Activated CD4-positive, alpha-beta T cell treated with anti-CD3 and anti-CD28 coated beads for 36 hours (primary cell): Measurements from ENCODE around the gene SMIM41. TPM values are rescaled to one million over a fixed set of nuclear protein-coding genes. Genes with fewer than 3 reads are reported as not detected.

Source experiments
- ATAC-seq: fragments of 200-7000 bp; cut with Tn5 transposase; one replicate; pipeline ENCODE4 v1.10.0; 2021; ENCODE audit warnings: mild to moderate bottlenecking, moderate library complexity
- CTCF ChIA-PET: fragments of 350-600 bp; sonication (Branson Sonifier 250); formaldehyde crosslinking; loops from one replicate; lab custom pipeline; 2021; ENCODE audit warnings: antibody characterized with exemption; lab: Charles Lee
- POLR2A ChIA-PET: fragments of 350-600 bp; sonication (Branson Sonifier 250); formaldehyde crosslinking; loops from one replicate; lab custom pipeline; 2021; ENCODE audit warnings: antibody characterized with exemption, inconsistent platforms; lab: Charles Lee
- DNase-seq: peaks from one replicate; pipeline ENCODE4 v3.0.0-alpha.2; 2020
- H3K27ac Mint-ChIP-seq: one replicate; pipeline ENCODE4 v1.8.0; 2021; ENCODE audit warnings: mixed read lengths
- H3K27me3 Mint-ChIP-seq: one replicate; pipeline ENCODE4 v1.8.0; 2021; ENCODE audit warnings: mixed read lengths
- H3K36me3 Mint-ChIP-seq: one replicate; pipeline ENCODE4 v1.8.0; 2021; ENCODE audit warnings: low read depth, mixed read lengths
- H3K4me1 Mint-ChIP-seq: one replicate; pipeline ENCODE4 v1.8.0; 2021; ENCODE audit warnings: mixed read lengths
- H3K4me3 Mint-ChIP-seq: one replicate; pipeline ENCODE4 v1.8.0; 2021; ENCODE audit warnings: mild to moderate bottlenecking, moderate library complexity, mixed read lengths
- H3K9me3 Mint-ChIP-seq: one replicate; pipeline ENCODE4 v1.8.0; 2021; ENCODE audit warnings: low read depth, mixed read lengths
- intact Hi-C, 2 experiments: fragments of 100-400 bp; cut with DNase I in 1 of 2; cut with micrococcal nuclease in 1 of 2; formaldehyde crosslinking; loops; one replicate each; pipeline versions ENCODE4 v1.14.2 to v1.15.1; 2022 to 2024; cut with DNase I, micrococcal nuclease
- total RNA-seq, 2 experiments: library from RNA; stranded (reverse); gene quantifications; one replicate each; pipeline ENCODE4 v1.2.3, GENCODE V29; 2021

The SMIM41 gene
- total RNA-seq, 2 experiments from 2014 or later = not detected

GRCh38 chr12:52041035-52041434 lies 38.5 kb upstream of the SMIM41 start:
- Mint-ChIP-seq H3K27ac (no peak overlapping the region), H3K9me3 (no peaks in the 10 kb centered on the region), H3K4me3 (peak overlapping the region; percentile 5), H3K27me3 (no peaks in the 10 kb centered on the region), H3K4me1 (peaks cover 51% of the 10 kb centered on the region), H3K36me3 (peaks cover 6% of the 10 kb centered on the region)
- ChIA-PET CTCF (interaction anchor here (1.0 to 1.2 kb wide), 3 partner anchors 18 to 37 kb away, joined by 3 read pairs; no protein-coding TSS in a partner anchor), POLR2A (interaction anchor here (1.1 to 2.0 kb wide), 2 partner anchors 10 kb away, joined by 3 to 9 read pairs; partner anchors contain the start of gene NR4A1)
- DNase-seq = no peak
- ATAC-seq = no peak
- intact Hi-C loops = no loop called here

GRCh38 chr12:52041695-52042123 lies 37.8 kb upstream of the SMIM41 start:
- peaks cover 45% of the 10 kb centered on the region for H3K4me1 Mint-ChIP-seq
- peak overlapping the region; percentile 58 for H3K27ac Mint-ChIP-seq
- intact Hi-C loops = no loop called here
- DNase-seq (peak; percentile 62), ATAC-seq (peak; percentile 55)
- ChIA-PET CTCF (interaction anchor here (1.0 to 1.2 kb wide), 3 partner anchors 19 to 38 kb away, joined by 3 read pairs; no protein-coding TSS in a partner anchor), POLR2A (interaction anchor here (1.1 to 2.0 kb wide), 2 partner anchors 9 to 10 kb away, joined by 3 to 9 read pairs; partner anchors contain the start of gene NR4A1)
- H3K9me3 Mint-ChIP-seq = no peaks in the 10 kb centered on the region
- peaks cover 9% of the 10 kb centered on the region for H3K36me3 Mint-ChIP-seq
- H3K4me3 Mint-ChIP-seq = peak overlapping the region; percentile 21
- no peaks in the 10 kb centered on the region for H3K27me3 Mint-ChIP-seq

- H3K36me3 Mint-ChIP-seq = peaks cover 9% of the 10 kb centered on the region
- intact Hi-C loops = no loop called here
- CTCF ChIA-PET = interaction anchor here (3.0 kb wide), 1 partner anchor 17 kb away, joined by 20 read pairs; no protein-coding TSS in a partner anchor
- H3K27me3 Mint-ChIP-seq = no peaks in the 10 kb centered on the region
- DNase-seq = no peak
- ATAC-seq = no peak
- POLR2A ChIA-PET = interaction anchor here (2.0 kb wide), 1 partner anchor 8 kb away, joined by 9 read pairs; the partner anchor contains the start of gene NR4A1
- H3K27ac Mint-ChIP-seq = no peak overlapping the region
- H3K4me3 Mint-ChIP-seq = no peak overlapping the region
- no peaks in the 10 kb centered on the region for H3K9me3 Mint-ChIP-seq
- H3K4me1 Mint-ChIP-seq = peaks cover 43% of the 10 kb centered on the region
Measured at GRCh38 chr12:52042706-52043385, 36.7 kb upstream of the SMIM41 start.

- H3K27me3 Mint-ChIP-seq = no peaks in the 10 kb centered on the region
- ChIA-PET CTCF (interaction anchor here (3.0 kb wide), 1 partner anchor 18 kb away, joined by 20 read pairs; no protein-coding TSS in a partner anchor), POLR2A (interaction anchor here (1.0 kb wide), 1 partner anchor 19 kb away, joined by 4 read pairs; no protein-coding TSS in a partner anchor)
- H3K4me1 Mint-ChIP-seq = peaks cover 38% of the 10 kb centered on the region
- no peak overlapping the region for H3K27ac Mint-ChIP-seq
- no peak for DNase-seq
- no peak overlapping the region for H3K4me3 Mint-ChIP-seq
- H3K9me3 Mint-ChIP-seq = no peaks in the 10 kb centered on the region
- peaks cover 9% of the 10 kb centered on the region for H3K36me3 Mint-ChIP-seq
- no peak for ATAC-seq
- intact Hi-C loops = no loop called here
Measured at GRCh38 chr12:52043386-52044212, 35.9 kb upstream of the SMIM41 start.

GRCh38 chr12:52044292-52044983 lies 35.1 kb upstream of the SMIM41 start:
- ATAC-seq (no peak), DNase-seq (no peak)
- CTCF ChIA-PET = interaction anchor here (3.0 kb wide), 1 partner anchor 19 kb away, joined by 20 read pairs; no protein-coding TSS in a partner anchor
- peaks cover 10% of the 10 kb centered on the region for H3K36me3 Mint-ChIP-seq
- no peak overlapping the region for H3K4me3 Mint-ChIP-seq
- no peaks in the 10 kb centered on the region for H3K27me3 Mint-ChIP-seq
- no peak overlapping the region for H3K27ac Mint-ChIP-seq
- H3K4me1 Mint-ChIP-seq = peaks cover 33% of the 10 kb centered on the region
- H3K9me3 Mint-ChIP-seq = no peaks in the 10 kb centered on the region
- POLR2A ChIA-PET = interaction anchor here (1.0 kb wide), 1 partner anchor 19 kb away, joined by 4 read pairs; no protein-coding TSS in a partner anchor
- intact Hi-C loops = no loop called here

- ChIA-PET POLR2A (no interaction called here), CTCF (no interaction called here)
- DNase-seq (no peak), ATAC-seq (no peak)
- intact Hi-C loops = no loop called here
- no peak overlapping the region for H3K27ac Mint-ChIP-seq
- peaks cover 31% of the 10 kb centered on the region for H3K4me1 Mint-ChIP-seq
- H3K9me3 Mint-ChIP-seq = no peaks in the 10 kb centered on the region
- H3K36me3 Mint-ChIP-seq = peaks cover 10% of the 10 kb centered on the region
- H3K27me3 Mint-ChIP-seq = no peaks in the 10 kb centered on the region
- H3K4me3 Mint-ChIP-seq = no peak overlapping the region
Measured at GRCh38 chr12:52045794-52046199, 33.7 kb upstream of the SMIM41 start.

- POLR2A ChIA-PET = no interaction called here
- intact Hi-C loops = no loop called here
- no peak for ATAC-seq
Measured at GRCh38 chr12:52046859-52047258, 32.6 kb upstream of the SMIM41 start.

GRCh38 chr12:52049286-52049685 lies 30.2 kb upstream of the SMIM41 start:
- CTCF ChIA-PET = interaction anchor here (3.1 to 3.2 kb wide), 2 partner anchors 17 to 23 kb away, joined by 11 to 24 read pairs; no protein-coding TSS in a partner anchor
- Mint-ChIP-seq H3K27ac (peak overlapping the region; percentile 91), H3K4me1 (peaks cover 35% of the 10 kb centered on the region), H3K27me3 (no peaks in the 10 kb centered on the region), H3K36me3 (peaks cover 23% of the 10 kb centered on the region), H3K4me3 (peak overlapping the region; percentile 92), H3K9me3 (no peaks in the 10 kb centered on the region)
- ATAC-seq = no peak
- intact Hi-C loops = no loop called here
- POLR2A ChIA-PET = no interaction called here
- DNase-seq = no peak

More at GRCh38 chr12:52046859-52047258, 32.6 kb upstream of the SMIM41 start:
- DNase-seq = no peak
- H3K36me3 Mint-ChIP-seq = peaks cover 12% of the 10 kb centered on the region
- CTCF ChIA-PET = interaction anchor here (0.6 to 3.2 kb wide), 7 partner anchors 14 to 963 kb away, joined by 3 to 24 read pairs (median 4); partner anchors contain the start of gene ATG101
- H3K27me3 Mint-ChIP-seq = no peaks in the 10 kb centered on the region
- H3K27ac Mint-ChIP-seq = no peak overlapping the region
- H3K4me3 Mint-ChIP-seq = no peak overlapping the region
- peaks cover 25% of the 10 kb centered on the region for H3K4me1 Mint-ChIP-seq
- no peaks in the 10 kb centered on the region for H3K9me3 Mint-ChIP-seq

GRCh38 chr12:52049688-52050087 lies 29.8 kb upstream of the SMIM41 start:
- intact Hi-C loops = no loop called here
- CTCF ChIA-PET = interaction anchor here (1.5 to 6.0 kb wide), 3 partner anchors 11 to 24 kb away, joined by 6 to 66 read pairs (median 36); partner anchors contain the start of gene ATG101

GRCh38 chr12:52050116-52050757 lies 29.3 kb upstream of the SMIM41 start:
- CTCF ChIA-PET = interaction anchor here (0.8 to 6.0 kb wide), 6 partner anchors 12 to 24 kb away, joined by 3 to 66 read pairs (median 5); partner anchors contain the start of gene ATG101
- no peak for DNase-seq

More at GRCh38 chr12:52049688-52050087, 29.8 kb upstream of the SMIM41 start:
- Mint-ChIP-seq H3K27me3 (no peaks in the 10 kb centered on the region), H3K4me1 (peaks cover 39% of the 10 kb centered on the region), H3K4me3 (peak overlapping the region; percentile 92), H3K9me3 (no peaks in the 10 kb centered on the region), H3K36me3 (peaks cover 27% of the 10 kb centered on the region), H3K27ac (peak overlapping the region; percentile 91)
- POLR2A ChIA-PET = no interaction called here
- DNase-seq (no peak), ATAC-seq (no peak)

More at GRCh38 chr12:52050116-52050757, 29.3 kb upstream of the SMIM41 start:
- Mint-ChIP-seq H3K4me3 (peak overlapping the region; percentile 92), H3K4me1 (peaks cover 41% of the 10 kb centered on the region), H3K36me3 (peaks cover 29% of the 10 kb centered on the region), H3K27ac (peak overlapping the region; percentile 91), H3K27me3 (no peaks in the 10 kb centered on the region), H3K9me3 (no peaks in the 10 kb centered on the region)
- intact Hi-C loops = no loop called here
- POLR2A ChIA-PET = interaction anchor here (0.6 to 2.1 kb wide), 4 partner anchors 9 to 18 kb away, joined by 3 to 12 read pairs (median 6); no protein-coding TSS in a partner anchor
- ATAC-seq = no peak
